ENCODE results near the gene MVP.

GRCh38 chr16:29805232-29806098 is 14.8 kb upstream of the MVP start:
- TF ChIP-seq POLR2A (IDR thresholded peaks at IDR 0.05; ENCODE audit: low read length) (peak; percentile 87), GATA1 (IDR thresholded peaks at IDR 0.05; ENCODE audit: low read depth, low read length) (no peak)
